ENCODE results near the gene CYP11A1. TPM values are rescaled to one million over a fixed set of nuclear protein-coding genes. Genes with fewer than 3 reads are reported as not detected.

CYP11A1 gene
- total and polyA plus RNA-seq, 10 of the 15 experiments (the other 5 are each of a cell fraction or from before 2014, with no cell fraction given) = 0.11 to 1.2 (median 0.23) TPM; not detected in 5

- no peaks in the 10 kb centered on the region; a peak in 1 of 4 replicates for H3K27me3 ChIP-seq (replicated peaks in 1 of 2; ENCODE audit: control insufficient read depth in 2 of 2, insufficient read depth in 2 of 2, low read length in 1 of 2)
- H3K9me3 ChIP-seq (replicated peaks; ENCODE audit: control insufficient read depth, insufficient read depth, low read length) = no peaks in the 10 kb centered on the region
- RAD21 ChIA-PET (ENCODE audit: unreplicated experiment) = interaction anchor here (1.4 kb wide), 2 partner anchors 17 to 30 kb away, joined by 3 to 5 read pairs; no protein-coding TSS in a partner anchor
- intact Hi-C loops (cut with micrococcal nuclease; ENCODE audit: unreplicated experiment) = no loop called here
- H3K27ac ChIP-seq (ENCODE audit: control insufficient read depth, insufficient read depth) = no peak overlapping the region; the same call in 1 of the 2 replicates
- peaks cover 7% of the 10 kb centered on the region for H3K4me1 ChIP-seq (ENCODE audit: control insufficient read depth, insufficient read depth, low read length)
- H3K79me2 ChIP-seq (ENCODE audit: control insufficient read depth, insufficient read depth, low read length) = no peaks in the 10 kb centered on the region
- no peak overlapping the region for H2AFZ ChIP-seq (ENCODE audit: control insufficient read depth, low read depth, low read length)
- SMC1A ChIA-PET (ENCODE audit: uncharacterized antibody, unreplicated experiment) = interaction anchor here (1.0 kb wide), 1 partner anchor 32 kb away, joined by 3 read pairs; no protein-coding TSS in a partner anchor
- H3K36me3 ChIP-seq (ENCODE audit: control insufficient read depth in 2 of 2, insufficient read depth in 2 of 2, low read length in 1 of 2) = no peaks in the 10 kb centered on the region
- in situ Hi-C loops (cut with MboI) = no loop called here
- H3K9ac ChIP-seq (ENCODE audit: control insufficient read depth, insufficient read depth, low read length) = no peak overlapping the region
- POLR2A ChIA-PET = no interaction called here
- H4K20me1 ChIP-seq (ENCODE audit: control insufficient read depth, insufficient read depth) = no peaks in the 10 kb centered on the region
- no peak for DNase-seq (ENCODE audit: low read depth, low spot score)
- no peak overlapping the region; the same call in 1 of the 2 replicates for H3K4me2 ChIP-seq (ENCODE audit: control insufficient read depth, insufficient read depth)
- CTCF ChIA-PET = interaction anchor here (1.4 kb wide), 2 partner anchors 30 to 318 kb away, joined by 3 to 6 read pairs; no protein-coding TSS in a partner anchor
- BruUV-seq (replicated peaks) = no TSS peak
- FAIRE-seq = no peak
- H3K4me3 ChIP-seq = no peak overlapping the region
- ATAC-seq = peak; percentile 51
- TF ChIP-seq ESRRA (IDR thresholded peaks at IDR 0.05; ENCODE audit: low read length) (no peak), STAT3 (IDR thresholded peaks at IDR 0.05; ENCODE audit: low read depth, low read length) (no peak), CEBPB (IDR thresholded peaks at IDR 0.05; ENCODE audit: borderline replicate concordance in 1 of 2, low read depth in 2 of 2, low read length in 2 of 2) (no peak), HDGF (IDR thresholded peaks at IDR 0.05) (no peak), ZZZ3 (IDR thresholded peaks at IDR 0.05; ENCODE audit: control insufficient read depth, insufficient read length, low read depth) (no peak), PRDM15 (CRISPR knock-in tag; IDR thresholded peaks at IDR 0.05) (no peak), SREBF1 (IDR thresholded peaks at IDR 0.05; ENCODE audit: low read length) (no peak), ZNF687 (IDR thresholded peaks at IDR 0.05) (no peak), NFIC (IDR thresholded peaks at IDR 0.05; ENCODE audit: low read depth, low read length) (no peak), NBN (IDR thresholded peaks at IDR 0.05) (no peak), MYC (IDR thresholded peaks at IDR 0.05; ENCODE audit: insufficient read depth, insufficient read length, insufficient replicate concordance, low read length, severe bottlenecking) (no peak), YBX1 (IDR thresholded peaks at IDR 0.05) (no peak), TCF3 (IDR thresholded peaks at IDR 0.05; ENCODE audit: borderline replicate concordance, insufficient read depth, low read depth, low read length) (no peak), BHLHE40 (IDR thresholded peaks at IDR 0.05; ENCODE audit: borderline replicate concordance in 1 of 2, low read depth in 2 of 2, low read length in 1 of 2) (no peak)
Measured at GRCh38 chr15:74290645-74291044, 76.8 kb downstream of the CYP11A1 start.
